OCI-LY1 (cell line): Measurements from ENCODE around the gene DOCK2.

Experiments used
- H2AFZ ChIP-seq: fragments of 200-600 bp; sonication (generic), shearing (Covaris generic); 2 replicates; pipeline ENCODE4 v1.6.0; 2014; ENCODE audit warnings: antibody characterized with exemption, mild to moderate bottlenecking, low read length
- H3F3A ChIP-seq: fragments of 200-600 bp; sonication (generic), shearing (Covaris generic); 2 replicates; pipeline ENCODE4 v1.6.0; 2014; ENCODE audit warnings: mild to moderate bottlenecking, antibody characterized with exemption, low read length, moderate library complexity; ENCODE audit not compliant: insufficient read depth
- H3K27ac ChIP-seq: fragments of 200-600 bp; sonication (generic); 2 replicates; pipeline ENCODE4 v1.5.1; 2014; ENCODE audit warnings: low read length, mixed run types, mild to moderate bottlenecking, low read depth; ENCODE audit not compliant: poor library complexity, severe bottlenecking
- H3K27me3 ChIP-seq: fragments of 200-600 bp; sonication (generic); 2 replicates; pipeline ENCODE4 v1.6.0; 2014; ENCODE audit warnings: antibody characterized with exemption, mild to moderate bottlenecking, low read length, moderate library complexity; ENCODE audit not compliant: insufficient read depth
- H3K36me3 ChIP-seq: fragments of 200-600 bp; sonication (generic); 2 replicates; pipeline ENCODE4 v1.6.1; 2014; ENCODE audit warnings: mild to moderate bottlenecking, antibody characterized with exemption, low read length, moderate library complexity, mixed read lengths; ENCODE audit not compliant: insufficient read depth
- H3K4me1 ChIP-seq: fragments of 200-600 bp; sonication (generic); 2 replicates; pipeline ENCODE4 v1.5.1; 2014; ENCODE audit warnings: mild to moderate bottlenecking, low read length, moderate library complexity; ENCODE audit not compliant: insufficient read depth, severe bottlenecking
- H3K4me2 ChIP-seq: fragments of 200-600 bp; sonication (generic), shearing (Covaris generic); 2 replicates; pipeline ENCODE4 v1.6.1; 2014; ENCODE audit warnings: low read length
- H3K4me3 ChIP-seq: fragments of 200-600 bp; sonication (generic); 2 replicates; pipeline ENCODE4 v1.5.1; 2014; ENCODE audit warnings: low read length, low read depth, mild to moderate bottlenecking, mixed read lengths; ENCODE audit not compliant: poor library complexity, severe bottlenecking
- H3K79me2 ChIP-seq: fragments of 200-600 bp; shearing (Covaris generic); 2 replicates; pipeline ENCODE4 v1.6.1; 2016; ENCODE audit warnings: mixed run types, low read length, mixed read lengths; ENCODE audit not compliant: insufficient read depth
- H3K9ac ChIP-seq: fragments of 200-600 bp; sonication (generic), shearing (Covaris generic); 2 replicates; pipeline ENCODE4 v1.6.1; 2014; ENCODE audit warnings: mild to moderate bottlenecking, low read length, mixed read lengths
- H3K9me2 ChIP-seq: fragments of 200-600 bp; sonication (generic), shearing (Covaris generic); 2 replicates; pipeline ENCODE4 v1.6.1; 2014; ENCODE audit warnings: low read depth, mild to moderate bottlenecking, low read length, mixed read lengths
- H3K9me3 ChIP-seq: fragments of 200-600 bp; shearing (Covaris generic); 2 replicates; pipeline ENCODE4 v1.6.1; 2014; ENCODE audit warnings: low read length, mixed read lengths
- H4K20me1 ChIP-seq: fragments of 200-600 bp; sonication (generic), shearing (Covaris generic); 2 replicates; pipeline ENCODE4 v1.6.0; 2016; ENCODE audit warnings: mild to moderate bottlenecking, low read length; ENCODE audit not compliant: insufficient read depth
- CTCF ChIP-seq: fragments of 200-600 bp; sonication (generic), shearing (Covaris generic); IDR thresholded peaks from 2 replicates; pipeline ENCODE4 v1.5.1; 2017; ENCODE audit warnings: mild to moderate bottlenecking, antibody characterized with exemption, low read length, moderate library complexity, mixed read lengths
- EZH2 ChIP-seq: fragments of 200-600 bp; sonication (generic), shearing (Covaris generic); IDR thresholded peaks from 2 replicates; pipeline ENCODE4 v1.8.0; 2017; ENCODE audit warnings: borderline replicate concordance, mixed run types, mild to moderate bottlenecking, antibody characterized with exemption, low read length, moderate library complexity, mixed read lengths

Gene DOCK2

GRCh38 chr5:169923988-169924387 is 286.9 kb downstream of the DOCK2 start:
- Histone ChIP-seq H3F3A (no peaks in the 10 kb centered on the region), H3K4me1 (no peaks in the 10 kb centered on the region), H3K36me3 (no peaks in the 10 kb centered on the region; the same call in 1 of the 2 replicates), H2AFZ (no peak overlapping the region), H3K4me2 (no peak overlapping the region), H3K79me2 (no peaks in the 10 kb centered on the region), H3K27ac (no peak overlapping the region), H3K27me3 (no peaks in the 10 kb centered on the region), H3K9me2 (no peaks in the 10 kb centered on the region), H3K9ac (no peak overlapping the region), H3K4me3 (no peak overlapping the region), H4K20me1 (no peaks in the 10 kb centered on the region), H3K9me3 (no peaks in the 10 kb centered on the region)
- no peak for TF ChIP-seq CTCF
- TF ChIP-seq EZH2, result no peak

DNA sequence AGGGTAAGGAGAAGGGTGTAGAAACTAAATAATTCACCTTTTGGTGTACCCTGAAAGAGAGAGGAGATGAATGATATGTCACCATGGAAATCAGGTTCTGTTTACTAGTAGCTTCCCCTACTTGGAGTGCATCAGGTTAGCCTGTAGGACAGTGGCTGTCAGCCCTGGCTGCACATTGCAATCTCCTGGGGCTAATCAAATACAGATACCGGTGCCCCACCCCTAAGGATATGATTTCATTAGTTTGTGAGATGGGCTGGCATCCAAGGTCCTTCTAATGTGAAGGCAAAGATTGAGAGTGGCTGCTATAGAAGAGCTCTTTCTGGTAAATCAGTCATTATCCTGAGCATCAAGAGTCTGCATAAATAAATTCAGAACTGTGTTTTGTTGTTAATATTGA is 296.1 kb downstream of the DOCK2 start:
- H3K9me3 ChIP-seq, result no peaks in the 10 kb centered on the region
- H3K4me2 ChIP-seq, result no peak overlapping the region
- H3K79me2 ChIP-seq, result no peaks in the 10 kb centered on the region
- no peak overlapping the region for H3K27ac ChIP-seq
- H4K20me1 ChIP-seq, result no peaks in the 10 kb centered on the region
- no peak overlapping the region for H3K9ac ChIP-seq
- peaks cover 14% of the 10 kb centered on the region; the same call in 1 of the 2 replicates for H3K36me3 ChIP-seq
- TF ChIP-seq CTCF, result no peak
- no peak for TF ChIP-seq EZH2
- no peaks in the 10 kb centered on the region for H3K27me3 ChIP-seq
- H3F3A ChIP-seq, result no peaks in the 10 kb centered on the region
- no peak overlapping the region for H2AFZ ChIP-seq
- no peaks in the 10 kb centered on the region for H3K9me2 ChIP-seq
- H3K4me1 ChIP-seq, result peaks cover 23% of the 10 kb centered on the region
- no peak overlapping the region for H3K4me3 ChIP-seq

- peaks cover 23% of the 10 kb centered on the region for H3K4me1 ChIP-seq
- TF ChIP-seq CTCF (no peak), EZH2 (no peak)
- no peak overlapping the region for H3K4me3 ChIP-seq
- no peaks in the 10 kb centered on the region for H3K27me3 ChIP-seq
- H4K20me1 ChIP-seq, result no peaks in the 10 kb centered on the region
- no peak overlapping the region for H3K9ac ChIP-seq
- H2AFZ ChIP-seq, result no peak overlapping the region
- no peaks in the 10 kb centered on the region for H3K79me2 ChIP-seq
- no peaks in the 10 kb centered on the region for H3K9me3 ChIP-seq
- H3F3A ChIP-seq, result no peaks in the 10 kb centered on the region
- H3K4me2 ChIP-seq, result no peak overlapping the region
- H3K36me3 ChIP-seq, result peaks cover 14% of the 10 kb centered on the region; the same call in 1 of the 2 replicates
- no peaks in the 10 kb centered on the region for H3K9me2 ChIP-seq
- no peak overlapping the region for H3K27ac ChIP-seq
Observed at GRCh38 chr5:169933616-169934015, 296.5 kb downstream of the DOCK2 start.
